B cell (primary cell): ENCODE results near the gene EXOC6B. TPM values are rescaled to one million over a fixed set of nuclear protein-coding genes. Genes with fewer than 3 reads are reported as not detected.

ENCODE experiments used
- ATAC-seq: fragments of 200-7000 bp; cut with Tn5 transposase; one replicate; pipeline ENCODE4 v1.10.0; 2021; ENCODE audit warnings: low read depth, mild to moderate bottlenecking, moderate number of reproducible peaks, moderate library complexity
- CTCF ChIA-PET: fragments of 350-600 bp; sonication (Branson Sonifier 250); formaldehyde crosslinking; loops from one replicate; lab custom pipeline; 2021; ENCODE audit warnings: antibody characterized with exemption, inconsistent platforms; lab: Charles Lee
- POLR2A ChIA-PET: fragments of 350-600 bp; sonication (Branson Sonifier 250); formaldehyde crosslinking; loops from one replicate; lab custom pipeline; 2021; ENCODE audit warnings: antibody characterized with exemption; lab: Charles Lee
- DNase-seq: peaks from one replicate; pipeline ENCODE4 v3.0.0; 2013
- H2AFZ ChIP-seq: 2 replicates; pipeline ENCODE4 v1.6.1; 2012; ENCODE audit warnings: mild to moderate bottlenecking, low read depth, low read length; ENCODE audit not compliant: insufficient read depth, poor library complexity, severe bottlenecking
- H3K27ac ChIP-seq, 2 donors: 1 replicate in 1 of 2; 2 replicates in 1 of 2; pipeline ENCODE4 v1.5.1; 2012 to 2013; ENCODE audit warnings: low read length in 2 of 2, mild to moderate bottlenecking in 2 of 2, moderate library complexity in 1 of 2
- H3K27me3 ChIP-seq, 4 experiments: fragments of 200-600 bp in 1 of 4; sonication (generic) in 1 of 4; replicated peaks in 1 of 4; 1 replicate in 2 of 4; 2 replicates in 2 of 4; pipeline versions ENCODE4 v1.6.1 to v1.7.0; 2013 to 2016; ENCODE audit warnings: low read length in 3 of 4, mild to moderate bottlenecking in 2 of 4, mixed read lengths in 1 of 4, moderate library complexity in 1 of 4; ENCODE audit not compliant: insufficient read depth in 4 of 4, control insufficient read depth in 3 of 4; ENCODE audit errors: control extremely low read depth in 1 of 4
- H3K36me3 ChIP-seq, 2 experiments: replicated peaks in 1 of 2; 1 replicate in 1 of 2; 2 replicates in 1 of 2; pipeline versions ENCODE4 v1.6.1 to v1.7.1; 2013; ENCODE audit warnings: low read length in 1 of 2; ENCODE audit not compliant: insufficient read depth in 2 of 2, control insufficient read depth in 1 of 2; ENCODE audit errors: control extremely low read depth in 1 of 2, extremely low read depth in 1 of 2
- H3K4me1 ChIP-seq, 2 donors: fragments of 200-600 bp in 1 of 2; sonication (generic) in 1 of 2; 1 replicate in 1 of 2; 2 replicates in 1 of 2; pipeline versions ENCODE4 v1.5.1 to v1.6.1; 2013 to 2017; ENCODE audit warnings: low read length in 2 of 2; ENCODE audit not compliant: control insufficient read depth in 2 of 2, insufficient read depth in 2 of 2
- H3K4me2 ChIP-seq: replicated peaks from 2 replicates; pipeline ENCODE3; 2012; ENCODE audit warnings: mild to moderate bottlenecking, low read depth, low read length; ENCODE audit not compliant: poor library complexity, severe bottlenecking
- H3K4me3 ChIP-seq, 5 experiments: fragments of 200-600 bp in 1 of 5; sonication (generic) in 1 of 5; 1 replicate in 3 of 5; 2 replicates in 2 of 5; pipeline versions ENCODE4 v1.5.1 to v1.7.0; 2011 to 2016; ENCODE audit warnings: low read length in 4 of 5, mild to moderate bottlenecking in 4 of 5, low read depth in 2 of 5, control low read depth in 1 of 5, moderate library complexity in 1 of 5; ENCODE audit not compliant: insufficient read depth in 1 of 5; ENCODE audit errors: control extremely low read depth in 1 of 5, extremely low read depth in 1 of 5
- H3K79me2 ChIP-seq: fragments of 200-600 bp; sonication (generic); one replicate; pipeline ENCODE4 v1.6.0; 2016; ENCODE audit warnings: low read length; ENCODE audit not compliant: control insufficient read depth, insufficient read depth
- H3K9ac ChIP-seq: fragments of 200-600 bp; sonication (generic); 2 replicates; pipeline ENCODE4 v1.6.1; 2017; ENCODE audit warnings: mild to moderate bottlenecking, low read length, moderate library complexity
- H3K9me3 ChIP-seq, 3 donors: one replicate each; pipeline versions ENCODE4 v1.6.1 to v1.7.1; 2013; ENCODE audit warnings: low read length in 2 of 3; ENCODE audit not compliant: control insufficient read depth in 2 of 3, insufficient read depth in 1 of 3; ENCODE audit errors: control extremely low read depth in 1 of 3
- H4K20me1 ChIP-seq: 2 replicates; pipeline ENCODE4 v1.6.0; 2012; ENCODE audit warnings: mild to moderate bottlenecking, low read length; ENCODE audit not compliant: insufficient read depth, control insufficient read depth, poor library complexity, severe bottlenecking
- H3K27ac Mint-ChIP-seq: one replicate; pipeline ENCODE4 v1.8.0; 2021; ENCODE audit warnings: mixed read lengths
- H3K27me3 Mint-ChIP-seq: one replicate; pipeline ENCODE4 v1.8.0; 2021; ENCODE audit warnings: mixed read lengths
- H3K4me1 Mint-ChIP-seq: one replicate; pipeline ENCODE4 v1.8.0; 2021; ENCODE audit warnings: mixed read lengths
- H3K4me3 Mint-ChIP-seq: one replicate; pipeline ENCODE4 v1.8.0; 2021; ENCODE audit warnings: mixed read lengths
- H3K9me3 Mint-ChIP-seq: one replicate; pipeline ENCODE4 v1.8.0; 2022; ENCODE audit warnings: mixed read lengths; ENCODE audit not compliant: insufficient read depth
- CTCF ChIP-seq: fragments of 200-600 bp; IDR thresholded peaks from one replicate; pipeline ENCODE4 v1.8.0; 2022; ENCODE audit warnings: antibody characterized with exemption, mild to moderate bottlenecking
- EZH2 ChIP-seq: IDR thresholded peaks from 2 replicates; pipeline ENCODE4 v1.6.1; 2012; ENCODE audit warnings: borderline replicate concordance, low read depth, mild to moderate bottlenecking, moderate library complexity, low read length; ENCODE audit not compliant: insufficient read depth, poor library complexity, severe bottlenecking
- WGBS: methylation state at CpG from one replicate; pipeline ENCODE4 v1.1.5; 2013; ENCODE audit warnings: missing lambda C conversion rate; ENCODE audit not compliant: insufficient coverage; 5-methylcytosine and 5-hydroxymethylcytosine counted together
- intact Hi-C: fragments of 100-400 bp; cut with micrococcal nuclease; formaldehyde crosslinking; loops from one replicate; pipeline ENCODE4 v1.10.0; 2022
- polyA plus RNA-seq: library from polyadenylated mRNA; depleted of rRNA; stranded (reverse); fragments of >200 nt; gene quantifications from 2 replicates; pipeline ENCODE4 v1.2.3, GENCODE V29; 2012
- total RNA-seq, 2 donors: library from RNA; stranded (reverse); fragments of 120-200 nt in 1 of 2; gene quantifications; 1 replicate in 1 of 2; 2 replicates in 1 of 2; pipeline versions ENCODE4 v1.2.3 to v1.2.4, GENCODE V29; 2013 to 2022

Gene EXOC6B
- total and polyA plus RNA-seq, 2 donors (not counting 1 experiment from before 2014, with no cell fraction given) = 4.8 to 22.6 TPM

- H3K9me3 ChIP-seq = no peaks in the 10 kb centered on the region
- DNase-seq = no peak
- TF ChIP-seq CTCF (no peak), EZH2 (no peak)
- no peak overlapping the region for H3K4me2 ChIP-seq
- H3K79me2 ChIP-seq = no peaks in the 10 kb centered on the region
- H3K27me3 ChIP-seq = no peaks in the 10 kb centered on the region
- ChIA-PET POLR2A (no interaction called here), CTCF (no interaction called here)
- H3K9me3 Mint-ChIP-seq = no peaks in the 10 kb centered on the region
- H3K36me3 ChIP-seq = no peaks in the 10 kb centered on the region
- no peaks in the 10 kb centered on the region for H3K27me3 Mint-ChIP-seq
- no peak overlapping the region for H3K27ac ChIP-seq
- no peak for ATAC-seq
- peaks cover 7% of the 10 kb centered on the region for H3K4me1 Mint-ChIP-seq
- H4K20me1 ChIP-seq = no peaks in the 10 kb centered on the region
- no peak overlapping the region for H3K4me3 ChIP-seq
- no peak overlapping the region for H3K9ac ChIP-seq
- H3K4me3 Mint-ChIP-seq = no peak overlapping the region
- H2AFZ ChIP-seq = no peak overlapping the region
- intact Hi-C loops = no loop called here
- H3K27ac Mint-ChIP-seq = no peak overlapping the region
- H3K4me1 ChIP-seq = no peaks in the 10 kb centered on the region
Observed at GRCh38 chr2:72712304-72712703, 113.5 kb downstream of the EXOC6B start.

GRCh38 chr2:72710418-72711152 lies 115.2 kb downstream of the EXOC6B start:
- TF ChIP-seq CTCF (no peak), EZH2 (no peak)
- CTCF ChIA-PET = no interaction called here
- intact Hi-C loops = no loop called here

More at GRCh38 chr2:72710418-72711152, 115.2 kb downstream of the EXOC6B start:
- peaks cover 7% of the 10 kb centered on the region for H3K4me1 Mint-ChIP-seq
- Histone ChIP-seq H3K4me2 (no peak overlapping the region), H3K4me1 (no peaks in the 10 kb centered on the region), H3K36me3 (no peaks in the 10 kb centered on the region), H3K27ac (no peak overlapping the region), H3K4me3 (no peak overlapping the region), H3K79me2 (no peaks in the 10 kb centered on the region), H3K9me3 (no peaks in the 10 kb centered on the region), H2AFZ (no peak overlapping the region), H3K27me3 (no peaks in the 10 kb centered on the region), H4K20me1 (no peaks in the 10 kb centered on the region), H3K9ac (no peak overlapping the region)
- no peak for ATAC-seq
- H3K27ac Mint-ChIP-seq = no peak overlapping the region
- POLR2A ChIA-PET = no interaction called here
- H3K9me3 Mint-ChIP-seq = no peaks in the 10 kb centered on the region
- no peak for DNase-seq
- no peak overlapping the region for H3K4me3 Mint-ChIP-seq
- WGBS = no CpG with 5 or more reads among the region's 1 CpG
- H3K27me3 Mint-ChIP-seq = no peaks in the 10 kb centered on the region
